DND-41 (cell line): Measurements from ENCODE around the gene IHH.

Experiments used
- ATAC-seq: fragments of 200-7000 bp; cut with Tn5 transposase; 3 replicates; pipeline ENCODE4 v1.9.1; 2021; ENCODE audit warnings: low read depth; ENCODE audit not compliant: insufficient read depth
- DNase-seq: peaks from one replicate; pipeline ENCODE4 v3.0.0-alpha.2; 2020
- H2AFZ ChIP-seq: 2 replicates; pipeline ENCODE4 v1.6.0; 2012; ENCODE audit warnings: low read depth, low read length
- H3K27ac ChIP-seq: 2 replicates; pipeline ENCODE4 v1.5.1; 2012; ENCODE audit warnings: low read length, inconsistent platforms
- H3K27me3 ChIP-seq: fragments of 200-600 bp; sonication (generic); 2 replicates; pipeline ENCODE4 v1.6.0; 2012; ENCODE audit warnings: low read length, mild to moderate bottlenecking, inconsistent platforms; ENCODE audit not compliant: insufficient read depth, poor library complexity
- H3K36me3 ChIP-seq: 2 replicates; pipeline ENCODE4 v1.5.1; 2012; ENCODE audit warnings: low read length, inconsistent platforms; ENCODE audit not compliant: insufficient read depth
- H3K4me1 ChIP-seq: 2 replicates; pipeline ENCODE4 v1.5.1; 2012; ENCODE audit warnings: mild to moderate bottlenecking, low read length; ENCODE audit not compliant: insufficient read depth
- H3K4me2 ChIP-seq: 2 replicates; pipeline ENCODE4 v1.6.0; 2012; ENCODE audit warnings: mild to moderate bottlenecking, moderate library complexity, low read length, inconsistent platforms; ENCODE audit not compliant: insufficient read depth
- H3K4me3 ChIP-seq, 2 experiments: fragments of 200-600 bp in 1 of 2; shearing (Covaris generic) in 1 of 2; 2 replicates each; pipeline ENCODE4 v1.5.1; 2012 to 2016; ENCODE audit warnings: inconsistent platforms in 2 of 2, low read length in 2 of 2, mild to moderate bottlenecking in 2 of 2, low read depth in 1 of 2, moderate library complexity in 1 of 2
- H3K79me2 ChIP-seq: 2 replicates; pipeline ENCODE4 v1.6.0; 2012; ENCODE audit warnings: low read length, inconsistent platforms; ENCODE audit not compliant: insufficient read depth
- H3K9ac ChIP-seq: 2 replicates; pipeline ENCODE4 v1.6.0; 2012; ENCODE audit warnings: low read depth, mild to moderate bottlenecking, inconsistent platforms, low read length, moderate library complexity
- H3K9me3 ChIP-seq: 2 replicates; pipeline ENCODE4 v1.5.1; 2012; ENCODE audit warnings: low read length, moderate library complexity, mild to moderate bottlenecking, inconsistent platforms; ENCODE audit not compliant: insufficient read depth, severe bottlenecking
- H4K20me1 ChIP-seq: 2 replicates; pipeline ENCODE4 v1.6.0; 2012; ENCODE audit warnings: low read length; ENCODE audit not compliant: insufficient read depth
- EZH2 ChIP-seq: IDR thresholded peaks from 3 replicates; pipeline ENCODE4 v1.6.1; 2012; ENCODE audit warnings: borderline replicate concordance, low read depth, mild to moderate bottlenecking, moderate library complexity, low read length, inconsistent platforms; ENCODE audit not compliant: severe bottlenecking
- TF ChIP-seq, protein P1 (sequence below): IDR thresholded peaks from 2 replicates; pipeline ENCODE4 v1.5.1; 2012; ENCODE audit warnings: borderline replicate concordance, low read length, moderate library complexity, mild to moderate bottlenecking; ENCODE audit not compliant: poor library complexity, severe bottlenecking; ENCODE audit errors: extremely low read depth

Gene IHH

DNA sequence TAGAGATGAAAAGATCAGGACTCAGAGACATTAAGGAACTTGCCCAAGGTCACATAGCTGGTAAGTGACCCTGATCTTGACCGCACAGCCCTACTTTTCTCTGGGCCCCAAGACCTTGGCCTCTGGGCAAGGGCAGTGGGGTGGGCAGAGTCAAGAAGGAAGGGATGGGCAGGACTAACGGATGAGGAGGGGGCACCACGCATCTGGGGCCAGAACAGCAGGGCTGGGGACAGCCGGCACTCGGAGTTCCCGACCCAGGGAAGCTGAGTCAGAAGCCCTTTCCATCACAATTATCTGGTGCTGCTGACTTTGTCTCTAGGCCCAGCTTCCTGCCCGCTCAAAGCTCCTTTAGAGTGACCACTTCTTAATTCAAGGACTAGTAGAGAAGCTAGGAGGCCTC is 33.8 kb downstream of the IHH start:
- H3K27me3 ChIP-seq = peaks cover 13% of the 10 kb centered on the region
- no peak overlapping the region for H3K27ac ChIP-seq
- H3K79me2 ChIP-seq = no peaks in the 10 kb centered on the region
- H3K36me3 ChIP-seq = no peaks in the 10 kb centered on the region
- ATAC-seq = no peak
- TF ChIP-seq, protein P1, sequence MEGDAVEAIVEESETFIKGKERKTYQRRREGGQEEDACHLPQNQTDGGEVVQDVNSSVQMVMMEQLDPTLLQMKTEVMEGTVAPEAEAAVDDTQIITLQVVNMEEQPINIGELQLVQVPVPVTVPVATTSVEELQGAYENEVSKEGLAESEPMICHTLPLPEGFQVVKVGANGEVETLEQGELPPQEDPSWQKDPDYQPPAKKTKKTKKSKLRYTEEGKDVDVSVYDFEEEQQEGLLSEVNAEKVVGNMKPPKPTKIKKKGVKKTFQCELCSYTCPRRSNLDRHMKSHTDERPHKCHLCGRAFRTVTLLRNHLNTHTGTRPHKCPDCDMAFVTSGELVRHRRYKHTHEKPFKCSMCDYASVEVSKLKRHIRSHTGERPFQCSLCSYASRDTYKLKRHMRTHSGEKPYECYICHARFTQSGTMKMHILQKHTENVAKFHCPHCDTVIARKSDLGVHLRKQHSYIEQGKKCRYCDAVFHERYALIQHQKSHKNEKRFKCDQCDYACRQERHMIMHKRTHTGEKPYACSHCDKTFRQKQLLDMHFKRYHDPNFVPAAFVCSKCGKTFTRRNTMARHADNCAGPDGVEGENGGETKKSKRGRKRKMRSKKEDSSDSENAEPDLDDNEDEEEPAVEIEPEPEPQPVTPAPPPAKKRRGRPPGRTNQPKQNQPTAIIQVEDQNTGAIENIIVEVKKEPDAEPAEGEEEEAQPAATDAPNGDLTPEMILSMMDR = no peak
- no peak for TF ChIP-seq EZH2
- DNase-seq = no peak
- H3K4me2 ChIP-seq = no peak overlapping the region
- H3K4me1 ChIP-seq = no peaks in the 10 kb centered on the region
- no peak overlapping the region for H3K4me3 ChIP-seq
- H4K20me1 ChIP-seq = peaks cover 8% of the 10 kb centered on the region; the same call in 1 of the 2 replicates
- no peak overlapping the region for H3K9ac ChIP-seq
- no peaks in the 10 kb centered on the region for H3K9me3 ChIP-seq
- H2AFZ ChIP-seq = no peak overlapping the region

DNA sequence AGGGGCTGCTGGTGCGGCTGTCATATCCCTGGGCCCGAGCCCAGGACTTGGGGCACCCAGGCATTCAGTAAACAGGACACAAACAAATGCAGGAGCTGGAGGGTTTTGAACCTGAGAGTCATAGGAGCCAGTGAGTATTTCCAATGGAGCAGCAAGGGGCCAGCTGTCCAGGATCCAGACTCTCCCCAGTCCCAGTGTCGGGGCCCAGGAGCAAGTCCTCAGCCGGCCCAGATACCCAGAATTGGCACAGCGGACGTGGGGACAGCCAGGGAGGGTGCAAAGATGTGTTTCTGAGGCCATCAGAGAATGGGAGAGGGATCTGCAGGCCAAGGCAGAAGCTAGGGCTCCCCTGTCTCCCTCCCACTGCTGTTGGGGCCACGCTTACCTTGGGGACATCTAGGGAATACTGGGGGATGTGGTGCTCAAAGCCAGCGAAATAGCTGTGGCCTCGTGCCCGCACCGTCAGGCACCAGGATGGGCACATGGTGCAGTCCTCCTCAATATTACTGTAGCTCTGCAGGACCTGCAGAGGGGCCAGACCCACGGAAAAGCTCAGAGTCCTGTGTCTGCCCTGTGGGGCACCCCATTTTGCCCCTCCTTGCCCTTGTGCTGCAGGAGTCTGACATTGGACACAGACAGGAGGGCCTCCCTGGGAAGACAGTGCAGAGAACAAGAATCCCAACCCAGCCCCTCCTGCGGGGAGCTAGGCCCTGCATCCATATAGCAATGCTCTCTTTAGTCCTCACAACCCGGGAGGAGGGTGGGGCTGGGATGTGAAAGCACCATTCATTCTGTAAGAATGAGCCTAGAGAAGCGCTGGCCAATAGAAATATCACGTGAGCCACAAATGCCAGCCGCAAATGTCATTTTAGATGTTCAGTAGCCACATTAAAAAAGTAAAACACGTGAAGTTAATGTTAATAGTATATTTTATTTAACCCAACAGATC is 34.8 kb downstream of the IHH start:
- Histone ChIP-seq H3K27me3 (peaks cover 13% of the 10 kb centered on the region), H3K4me3 (no peak overlapping the region), H3K27ac (no peak overlapping the region), H3K9me3 (no peaks in the 10 kb centered on the region), H3K79me2 (no peaks in the 10 kb centered on the region), H3K36me3 (no peaks in the 10 kb centered on the region), H3K9ac (no peak overlapping the region), H2AFZ (no peak overlapping the region), H4K20me1 (peaks cover 8% of the 10 kb centered on the region; the same call in 1 of the 2 replicates), H3K4me1 (no peaks in the 10 kb centered on the region), H3K4me2 (no peak overlapping the region)
- DNase-seq = no peak
- no peak for ATAC-seq
- TF ChIP-seq EZH2 = no peak
- TF ChIP-seq, protein P1 = no peak

DNA sequence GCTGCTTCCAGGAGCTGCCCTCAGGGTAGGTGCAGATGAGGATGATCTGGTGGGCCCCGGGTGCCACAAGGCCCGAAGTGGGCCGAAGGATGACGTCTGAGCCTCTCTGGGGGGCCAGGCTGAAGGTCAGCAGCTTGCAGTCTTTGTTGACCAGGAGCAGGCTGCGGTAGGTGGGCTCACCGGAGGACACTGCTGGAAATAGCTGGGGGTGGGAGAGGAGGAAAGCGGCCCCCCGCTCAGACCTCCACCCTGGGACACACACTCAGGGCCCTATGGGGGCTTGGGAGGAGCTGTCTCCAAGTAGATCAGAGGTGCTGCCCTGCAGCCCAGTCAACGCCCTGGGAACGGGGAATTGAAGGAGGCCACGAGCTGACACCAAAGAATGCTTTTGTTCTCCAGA is 36.7 kb downstream of the IHH start:
- no peaks in the 10 kb centered on the region for H3K4me1 ChIP-seq
- H2AFZ ChIP-seq = no peak overlapping the region
- no peaks in the 10 kb centered on the region for H3K9me3 ChIP-seq
- H3K79me2 ChIP-seq = no peaks in the 10 kb centered on the region
- no peaks in the 10 kb centered on the region for H3K36me3 ChIP-seq
- no peak overlapping the region for H3K27ac ChIP-seq
- TF ChIP-seq, protein P1 = no peak
- no peak for TF ChIP-seq EZH2
- ATAC-seq (no peak), DNase-seq (no peak)
- peaks cover 13% of the 10 kb centered on the region for H3K27me3 ChIP-seq
- H3K4me3 ChIP-seq = no peak overlapping the region
- no peak overlapping the region for H3K9ac ChIP-seq
- peaks cover 3% of the 10 kb centered on the region; the same call in 1 of the 2 replicates for H4K20me1 ChIP-seq
- H3K4me2 ChIP-seq = no peak overlapping the region
